GM19238 (cell line): ENCODE data around the gene CLDN5.

ENCODE experiments used
- DNase-seq: peaks from one replicate; pipeline ENCODE4 v3.0.0; 2011; ENCODE audit warnings: low spot score; ENCODE audit not compliant: insufficient read length

CLDN5 gene

GRCh38 chr22:19522881-19523239 lies 1.4 kb downstream of the CLDN5 start:
- no peak for DNase-seq

DNA sequence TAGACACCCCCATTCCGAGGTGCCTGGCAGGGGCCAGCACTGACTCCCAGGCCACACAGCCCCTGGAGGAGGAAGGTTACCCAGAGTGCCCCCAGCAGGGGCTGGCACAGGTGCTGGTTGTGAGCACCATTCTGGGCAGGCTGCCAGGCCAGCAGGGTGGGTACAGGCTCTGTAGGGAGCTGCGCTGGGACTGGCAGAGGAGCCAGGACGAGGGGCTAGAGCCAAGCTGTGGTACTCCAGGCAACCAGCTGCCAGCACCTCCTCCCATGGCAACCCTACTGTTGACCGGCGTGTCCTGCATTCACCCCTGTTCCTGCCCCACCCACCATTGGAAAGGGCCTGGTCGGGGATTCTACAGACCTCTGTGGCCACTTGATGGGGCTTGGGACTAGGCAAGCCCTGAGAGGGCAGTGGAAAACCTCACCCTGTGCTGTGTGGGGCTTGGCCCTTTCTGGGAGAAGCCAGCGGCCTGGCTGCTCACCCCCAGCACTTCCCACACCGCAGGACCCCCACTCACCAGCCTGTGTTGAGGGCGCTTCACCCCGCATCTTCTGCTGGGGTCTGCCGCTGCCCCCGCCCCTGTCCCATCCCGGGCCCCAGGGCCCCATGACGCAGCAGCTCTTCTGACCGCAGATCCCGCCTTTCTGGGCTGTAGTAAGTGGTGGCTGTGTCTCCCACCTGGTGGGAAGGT lies 1.9 kb downstream of the CLDN5 start:
- no peak for DNase-seq

- DNase-seq, result no peak
Observed at GRCh38 chr22:19520566-19521305, 3.5 kb downstream of the CLDN5 start.

DNA sequence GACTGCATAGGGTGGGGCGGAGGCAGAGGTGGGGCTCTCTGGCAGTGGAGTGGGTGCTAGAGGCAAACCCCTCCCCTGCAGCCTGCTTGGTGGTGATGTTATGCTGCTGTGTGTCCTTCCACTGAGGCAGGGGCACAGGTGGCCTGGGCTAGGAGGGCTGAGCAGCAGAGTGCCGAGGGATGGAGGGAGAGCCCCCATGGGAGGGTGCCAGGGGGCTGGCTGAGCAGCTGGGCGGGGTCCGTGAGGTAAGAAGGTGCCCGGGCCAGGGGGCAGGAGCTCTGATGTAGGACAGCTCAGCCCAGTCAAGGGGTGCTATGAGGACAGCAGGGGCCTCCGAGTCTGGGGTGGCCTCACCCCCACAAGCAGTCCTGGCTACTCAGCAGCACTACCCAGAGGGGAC lies 4.2 kb downstream of the CLDN5 start:
- no peak for DNase-seq

DNA sequence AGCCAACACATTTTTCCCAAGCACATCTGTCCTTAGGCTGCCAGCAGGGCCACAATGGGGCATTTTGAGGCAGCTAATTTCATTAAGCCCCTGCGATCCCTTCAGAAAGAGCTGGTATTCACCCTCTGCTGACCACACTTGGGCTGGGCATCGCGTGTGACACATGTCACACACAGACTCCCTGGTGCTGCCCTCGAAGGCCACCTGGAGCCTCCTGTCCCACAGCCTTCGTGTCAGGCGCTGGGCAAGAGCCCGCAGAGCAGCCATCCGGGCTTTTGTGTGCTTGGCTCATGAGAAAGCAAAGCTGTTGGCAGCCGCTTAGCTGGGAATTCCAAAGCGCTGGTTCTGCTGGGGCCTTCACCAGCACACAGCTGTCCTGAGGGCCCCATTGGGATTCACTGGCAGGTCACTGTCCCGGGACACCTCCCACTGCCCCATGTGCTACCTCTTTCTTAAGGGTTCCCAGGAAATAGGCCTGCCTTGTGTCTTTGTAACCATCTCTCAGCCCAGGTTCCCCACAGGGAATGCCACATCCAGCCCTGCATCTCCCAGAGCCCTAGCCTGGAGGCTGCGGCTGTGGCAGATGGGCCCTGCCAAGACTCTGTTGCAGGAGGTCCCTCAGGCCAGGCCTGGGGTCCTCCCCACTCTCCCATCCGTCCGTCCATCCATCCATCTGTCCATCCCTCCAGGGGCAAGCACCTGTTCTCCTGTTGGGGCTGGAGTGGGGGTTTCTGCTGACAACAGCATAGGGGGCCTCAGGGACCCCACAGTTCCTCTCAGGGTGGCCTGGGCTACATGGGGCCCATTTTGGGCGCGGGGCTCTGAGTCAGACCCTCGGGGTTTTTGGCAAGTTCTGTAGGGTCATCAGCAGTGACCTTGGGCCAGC lies 4.9 kb downstream of the CLDN5 start:
- no peak for DNase-seq

- DNase-seq, result no peak
Observed at GRCh38 chr22:19518635-19519034, 5.6 kb downstream of the CLDN5 start.

GRCh38 chr22:19517919-19518611 lies 6.1 kb downstream of the CLDN5 start:
- no peak for DNase-seq

- DNase-seq, result no peak
Observed at GRCh38 chr22:19517171-19517500, 7.1 kb downstream of the CLDN5 start.

- no peak for DNase-seq
Observed at GRCh38 chr22:19516378-19517170, 7.6 kb downstream of the CLDN5 start.

DNA sequence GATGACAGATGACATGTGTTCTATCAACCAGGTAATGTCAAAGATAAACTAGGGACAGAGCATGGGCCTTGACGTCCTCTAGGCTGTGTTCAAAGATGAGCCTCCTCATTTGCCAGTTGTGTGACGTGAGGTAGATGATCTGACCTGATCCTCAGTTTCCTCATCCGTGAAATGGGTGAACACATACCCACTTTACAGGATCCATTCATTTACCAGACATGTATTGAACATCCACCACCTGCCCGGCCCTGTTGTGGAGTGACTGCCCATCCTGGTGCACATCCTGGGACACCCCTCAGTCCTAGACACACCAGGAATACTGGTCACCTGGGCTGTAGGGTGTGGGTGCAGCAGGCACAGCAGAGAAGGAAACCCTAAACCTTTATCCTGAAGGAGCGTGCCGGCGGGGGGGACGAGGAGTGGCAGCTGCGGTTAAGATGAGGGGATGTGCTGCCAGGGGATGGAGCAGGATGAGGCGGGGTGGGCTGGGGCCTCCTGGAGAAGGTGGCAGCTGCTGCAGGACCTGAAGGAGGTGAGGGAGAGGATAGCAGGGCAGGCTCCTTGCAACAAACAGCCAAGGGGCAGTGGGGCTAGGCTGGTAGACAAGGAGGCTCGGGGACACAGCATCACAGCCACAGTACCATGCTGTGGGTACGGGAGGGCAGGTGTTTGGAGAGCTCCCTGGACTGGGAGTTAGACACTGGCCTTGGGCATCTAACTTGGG lies 8.4 kb downstream of the CLDN5 start:
- DNase-seq, result no peak

DNA sequence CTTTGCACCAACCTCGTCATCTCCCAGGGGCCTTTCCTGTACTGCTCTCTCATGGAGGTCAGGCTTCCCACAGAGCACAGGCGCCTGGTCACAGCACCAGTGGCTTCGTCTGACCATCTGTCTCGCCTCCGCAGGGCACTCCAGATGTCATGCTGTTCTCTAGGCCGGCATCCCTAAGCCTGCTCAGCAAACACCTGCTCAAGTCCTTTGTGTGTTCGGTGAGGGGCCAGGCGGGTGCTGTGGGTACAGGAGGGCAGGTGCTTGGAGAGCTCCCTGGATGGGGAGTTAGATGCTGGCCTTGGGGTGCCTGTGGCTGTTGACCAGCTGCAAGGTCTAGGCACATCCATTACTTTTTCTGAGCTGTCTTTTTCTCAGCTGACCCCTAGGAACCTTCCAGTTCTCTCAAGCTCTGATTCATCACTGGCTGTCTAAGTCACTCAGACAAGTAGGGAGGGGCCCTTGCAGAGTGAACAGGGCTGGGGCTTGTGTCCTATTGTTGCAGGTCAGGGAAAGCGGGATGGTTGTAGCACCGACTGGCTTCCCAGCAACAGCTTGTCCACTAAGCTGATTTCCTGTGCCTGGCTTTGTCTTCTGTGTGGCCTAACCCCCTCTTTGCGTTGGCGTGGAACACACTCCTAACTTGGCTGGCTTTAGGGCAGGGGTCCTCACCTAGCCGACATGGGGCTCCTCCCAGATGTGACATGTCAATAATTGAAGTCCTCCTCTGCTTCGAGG lies 9.2 kb downstream of the CLDN5 start:
- DNase-seq, result no peak

- DNase-seq, result no peak
Observed at GRCh38 chr22:19513823-19514222, 10.4 kb downstream of the CLDN5 start.

DNA sequence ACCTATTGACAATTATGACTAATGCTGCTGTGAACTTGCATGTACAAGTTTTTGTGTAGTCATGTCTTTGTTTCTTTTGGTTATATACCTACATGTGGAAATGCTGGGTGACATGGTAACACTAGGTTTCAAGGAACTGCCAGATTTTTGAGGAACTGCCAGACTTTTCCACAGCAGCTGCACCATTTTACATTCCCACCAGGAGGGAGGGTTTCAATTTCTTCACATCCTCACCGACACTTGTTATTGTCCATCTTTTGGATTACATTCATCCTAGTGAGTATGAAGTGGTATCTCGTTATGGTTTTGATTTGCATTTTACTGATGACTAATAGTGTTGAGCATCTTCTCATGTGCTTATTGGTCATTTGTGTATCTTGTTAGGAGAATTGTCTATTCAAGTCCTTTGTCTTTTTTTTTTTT lies 13.3 kb downstream of the CLDN5 start:
- no peak for DNase-seq

DNA sequence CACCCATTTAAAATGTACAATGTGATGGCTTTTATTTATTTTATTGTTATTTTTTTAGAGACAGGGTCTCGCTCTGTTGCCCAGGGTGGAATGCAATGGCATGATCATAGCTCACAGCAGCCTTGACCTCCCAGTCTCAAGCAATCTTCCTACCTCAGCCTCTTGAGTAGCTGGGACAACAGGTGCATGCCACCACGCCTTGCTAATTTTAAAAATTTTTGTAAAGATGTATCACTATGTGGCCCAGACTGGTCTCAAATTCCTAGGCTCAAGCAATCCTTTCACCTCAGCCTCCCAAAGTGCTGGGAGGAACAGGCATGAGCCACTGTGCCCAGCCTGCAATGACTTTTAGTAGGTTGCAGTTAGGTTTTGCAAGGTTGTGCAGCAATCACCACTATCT lies 14.3 kb downstream of the CLDN5 start:
- DNase-seq, result no peak

GRCh38 chr22:19509191-19509590 lies 15.0 kb downstream of the CLDN5 start:
- DNase-seq, result no peak

DNA sequence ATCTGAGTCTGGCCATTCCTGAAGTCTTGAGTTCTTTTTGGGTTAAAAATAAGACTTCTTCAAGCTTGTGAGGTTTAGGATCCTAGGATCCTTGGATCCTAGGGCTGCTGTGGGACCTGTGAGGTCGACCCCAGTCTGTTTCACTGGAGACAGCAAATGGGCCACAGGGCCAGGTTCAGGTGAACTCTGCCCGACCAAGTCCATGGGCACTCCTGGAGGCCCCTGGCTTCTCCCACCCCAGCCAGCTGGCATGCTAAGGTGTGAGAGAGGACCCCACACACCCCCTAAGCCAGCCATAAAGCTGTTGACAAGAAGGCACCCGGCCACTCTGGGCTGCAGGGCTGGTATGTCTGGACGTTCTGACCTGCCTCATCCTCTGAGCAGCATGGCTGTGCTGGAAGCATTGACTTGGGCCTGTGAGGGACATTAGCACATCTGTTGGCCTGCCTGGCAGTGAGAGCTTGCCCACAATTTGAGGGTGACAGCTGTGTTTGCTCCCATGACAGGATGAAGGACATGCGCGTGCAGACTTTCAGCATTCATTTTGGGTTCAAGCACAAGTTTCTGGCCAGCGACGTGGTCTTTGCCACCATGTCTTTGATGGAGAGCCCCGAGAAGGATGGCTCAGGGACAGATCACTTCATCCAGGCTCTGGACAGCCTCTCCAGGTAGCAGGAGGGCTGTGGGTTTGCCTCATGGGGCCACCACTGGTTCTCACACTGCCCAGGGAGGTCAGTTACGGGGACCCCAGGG lies 16.0 kb downstream of the CLDN5 start:
- no peak for DNase-seq

DNA sequence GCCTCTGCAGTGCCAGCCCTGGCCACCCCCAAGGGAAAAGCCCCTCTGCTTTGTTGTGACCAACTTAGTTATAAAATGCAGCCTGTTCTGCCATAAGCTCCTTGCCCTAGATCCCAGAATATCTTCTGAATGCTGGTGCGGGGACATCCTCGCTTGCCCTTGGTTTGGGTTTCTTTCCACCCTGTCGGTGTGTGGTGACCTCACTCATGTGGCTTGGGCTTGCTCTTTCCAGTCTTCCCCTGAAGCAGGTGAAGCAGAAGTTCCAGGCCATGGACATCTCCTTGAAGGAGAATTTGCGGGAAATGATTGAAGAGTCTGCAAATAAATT lies 16.7 kb downstream of the CLDN5 start:
- DNase-seq, result no peak

- no peak for DNase-seq
Observed at GRCh38 chr22:19506212-19506611, 18.0 kb downstream of the CLDN5 start.

- DNase-seq, result no peak
Observed at GRCh38 chr22:19505735-19506126, 18.5 kb downstream of the CLDN5 start.
